GM18907 (cell line): ENCODE data around the gene UNC79.
"Not testable (repeated sequence)": the region's sequence is repeated elsewhere in the genome, so short reads cannot be mapped to it uniquely, and the experiment has no call there.

Experiments
- ATAC-seq: cut with Tn5 transposase; IDR thresholded peaks from one replicate; pipeline ENCODE4 v1.9.1; 2021; ENCODE audit warnings: mild to moderate bottlenecking, moderate library complexity; ENCODE audit not compliant: unreplicated experiment

Gene UNC79

GRCh38 chr14:93493054-93493453 lies 62.3 kb downstream of the UNC79 start:
- ATAC-seq, result no peak

- ATAC-seq, result not testable (repeated sequence)
Measured at GRCh38 chr14:93493622-93494021, 62.9 kb downstream of the UNC79 start.

- no peak for ATAC-seq
Measured at GRCh38 chr14:93496856-93497741, 66.4 kb downstream of the UNC79 start.

- no peak for ATAC-seq
Measured at GRCh38 chr14:93510056-93510455, 79.3 kb downstream of the UNC79 start.

- ATAC-seq, result no peak
Measured at GRCh38 chr14:93511001-93511400, 80.3 kb downstream of the UNC79 start.

- no peak for ATAC-seq
Measured at GRCh38 chr14:93520053-93520607, 89.4 kb downstream of the UNC79 start.

- ATAC-seq, result no peak
Measured at GRCh38 chr14:93522221-93522620, 91.5 kb downstream of the UNC79 start.

- not testable (repeated sequence) for ATAC-seq
Measured at GRCh38 chr14:93525216-93525615, 94.5 kb downstream of the UNC79 start.

- ATAC-seq, result no peak
Measured at GRCh38 chr14:93525696-93526451, 95.1 kb downstream of the UNC79 start.

GRCh38 chr14:93527203-93527607 lies 96.5 kb downstream of the UNC79 start:
- ATAC-seq, result no peak

- ATAC-seq, result no peak
Measured at GRCh38 chr14:93528884-93529558, 98.3 kb downstream of the UNC79 start.

- ATAC-seq, result no peak
Measured at GRCh38 chr14:93531644-93532043, 100.9 kb downstream of the UNC79 start.

- no peak for ATAC-seq
Measured at GRCh38 chr14:93532541-93532940, 101.8 kb downstream of the UNC79 start.

- ATAC-seq, result peak; percentile 34
Measured at GRCh38 chr14:93533437-93533836, 102.7 kb downstream of the UNC79 start.

- ATAC-seq, result peak; percentile 70
Measured at GRCh38 chr14:93533842-93534241, 103.1 kb downstream of the UNC79 start.

GRCh38 chr14:93535537-93535936 lies 104.8 kb downstream of the UNC79 start:
- no peak for ATAC-seq

GRCh38 chr14:93536945-93537344 lies 106.2 kb downstream of the UNC79 start:
- no peak for ATAC-seq

GRCh38 chr14:93537951-93538350 lies 107.2 kb downstream of the UNC79 start:
- no peak for ATAC-seq

- ATAC-seq, result no peak
Measured at GRCh38 chr14:93538413-93538812, 107.7 kb downstream of the UNC79 start.

- ATAC-seq, result no peak
Measured at GRCh38 chr14:93540235-93540634, 109.5 kb downstream of the UNC79 start.

GRCh38 chr14:93543766-93544165 lies 113.0 kb downstream of the UNC79 start:
- ATAC-seq, result no peak
